Mesendoderm (in vitro differentiated cells): ENCODE measurements around the gene MUC6.

Experiments used
- DNase-seq: peaks from one replicate; pipeline ENCODE4 v3.0.0; 2013
- H2AK5ac ChIP-seq: 2 replicates; pipeline ENCODE4 v1.6.1; 2013; ENCODE audit warnings: low read length, inconsistent platforms
- H2BK120ac ChIP-seq: 2 replicates; pipeline ENCODE4 v1.6.1; 2013; ENCODE audit warnings: low read depth, mild to moderate bottlenecking, low read length, moderate library complexity, mixed read lengths
- H2BK15ac ChIP-seq: replicated peaks from 2 replicates; pipeline ENCODE4 v1.6.1; 2013; ENCODE audit warnings: low read depth, mild to moderate bottlenecking, moderate library complexity
- H2BK5ac ChIP-seq: 2 replicates; pipeline ENCODE4 v1.6.1; 2013; ENCODE audit warnings: low read length, inconsistent platforms
- H3K18ac ChIP-seq: 2 replicates; pipeline ENCODE4 v1.6.1; 2013; ENCODE audit warnings: mild to moderate bottlenecking, low read length, mixed read lengths
- H3K23ac ChIP-seq: one replicate; pipeline ENCODE4 v1.6.1; 2013; ENCODE audit warnings: low read length
- H3K27ac ChIP-seq: 2 replicates; pipeline ENCODE4 v1.5.1; 2013; ENCODE audit warnings: low read depth, mild to moderate bottlenecking, inconsistent platforms, low read length, moderate library complexity
- H3K27me3 ChIP-seq: 2 replicates; pipeline ENCODE4 v1.6.1; 2013; ENCODE audit warnings: low read length, control low read depth, mild to moderate bottlenecking, inconsistent platforms; ENCODE audit not compliant: insufficient read depth, poor library complexity
- H3K36me3 ChIP-seq: 2 replicates; pipeline ENCODE4 v1.6.1; 2013; ENCODE audit warnings: low read length, inconsistent platforms; ENCODE audit not compliant: control insufficient read depth, insufficient read depth
- H3K4ac ChIP-seq: one replicate; pipeline ENCODE4 v1.6.1; 2013; ENCODE audit warnings: low read depth, mild to moderate bottlenecking, low read length, moderate library complexity
- H3K4me1 ChIP-seq: 2 replicates; pipeline ENCODE4 v1.6.1; 2013; ENCODE audit warnings: low read depth, low read length, inconsistent platforms; ENCODE audit not compliant: control insufficient read depth
- H3K4me2 ChIP-seq: 2 replicates; pipeline ENCODE4 v1.6.1; 2013; ENCODE audit warnings: low read length
- H3K4me3 ChIP-seq: 2 replicates; pipeline ENCODE4 v1.5.1; 2013; ENCODE audit warnings: mild to moderate bottlenecking, low read length
- H3K56ac ChIP-seq: one replicate; pipeline ENCODE4 v1.6.1; 2013; ENCODE audit warnings: low read length
- H3K79me1 ChIP-seq: 2 replicates; pipeline ENCODE4 v1.6.1; 2013; ENCODE audit warnings: low read length, inconsistent platforms
- H3K79me2 ChIP-seq: 2 replicates; pipeline ENCODE4 v1.6.1; 2013; ENCODE audit warnings: mild to moderate bottlenecking, low read length; ENCODE audit not compliant: control insufficient read depth, insufficient read depth
- H3K9ac ChIP-seq: 2 replicates; pipeline ENCODE4 v1.6.1; 2013; ENCODE audit warnings: low read length, inconsistent platforms
- H4K5ac ChIP-seq: one replicate; pipeline ENCODE4 v1.6.1; 2013; ENCODE audit warnings: low read length
- H4K8ac ChIP-seq: one replicate; pipeline ENCODE4 v1.6.1; 2013; ENCODE audit warnings: low read depth, mild to moderate bottlenecking, control low read depth, low read length, moderate library complexity
- WGBS: extraction: QIAGEN DNeasy Blood & Tissue Kit; methylation state at CpG from one replicate; pipeline ENCODE4 v1.1.7; 2013; ENCODE audit warnings: low lambda C conversion rate, missing lambda C conversion rate; ENCODE audit not compliant: insufficient coverage; ENCODE audit errors: extremely low coverage; 5-methylcytosine and 5-hydroxymethylcytosine counted together

MUC6 gene

GRCh38 chr11:1050581-1051355, 14.2 kb upstream of the MUC6 start:
- Histone ChIP-seq H3K79me2 (no peaks in the 10 kb centered on the region), H4K8ac (no peak overlapping the region), H3K4me3 (no peak overlapping the region), H2BK15ac (no peak overlapping the region), H3K79me1 (no peaks in the 10 kb centered on the region), H3K9ac (no peak overlapping the region), H3K4me2 (no peak overlapping the region), H2BK120ac (no peak overlapping the region), H2AK5ac (no peak overlapping the region), H4K5ac (no peak overlapping the region), H3K56ac (peak overlapping the region; percentile 49), H3K18ac (no peak overlapping the region), H3K27ac (no peak overlapping the region), H3K23ac (no peak overlapping the region), H3K4ac (no peak overlapping the region), H3K4me1 (no peaks in the 10 kb centered on the region), H3K36me3 (no peaks in the 10 kb centered on the region), H3K27me3 (no peaks in the 10 kb centered on the region), H2BK5ac (no peak overlapping the region)
- no CpG with 5 or more reads among the region's 39 CpGs for WGBS
- peak; percentile 69 for DNase-seq

- Histone ChIP-seq H2BK120ac (no peak overlapping the region), H2BK5ac (no peak overlapping the region), H3K56ac (no peak overlapping the region), H3K27ac (no peak overlapping the region), H3K79me2 (no peaks in the 10 kb centered on the region), H3K4me1 (no peaks in the 10 kb centered on the region), H3K23ac (no peak overlapping the region), H3K4me2 (no peak overlapping the region), H4K8ac (no peak overlapping the region), H4K5ac (no peak overlapping the region), H3K18ac (no peak overlapping the region), H2BK15ac (no peak overlapping the region), H3K27me3 (no peaks in the 10 kb centered on the region), H3K79me1 (no peaks in the 10 kb centered on the region), H3K4ac (no peak overlapping the region), H2AK5ac (no peak overlapping the region), H3K4me3 (no peak overlapping the region), H3K36me3 (no peaks in the 10 kb centered on the region), H3K9ac (no peak overlapping the region)
- no CpG with 5 or more reads among the region's 18 CpGs for WGBS
- DNase-seq, result no peak
Observed at GRCh38 chr11:1049911-1050580, 13.5 kb upstream of the MUC6 start.

GRCh38 chr11:1049431-1049891, 12.9 kb upstream of the MUC6 start:
- DNase-seq, result no peak
- no CpG with 5 or more reads among the region's 13 CpGs for WGBS

GRCh38 chr11:1049071-1049405, 12.5 kb upstream of the MUC6 start:
- no peak overlapping the region for H3K4me3 ChIP-seq
- no peak overlapping the region for H3K23ac ChIP-seq
- H3K79me2 ChIP-seq, result no peaks in the 10 kb centered on the region
- no peaks in the 10 kb centered on the region for H3K79me1 ChIP-seq
- H4K5ac ChIP-seq, result no peak overlapping the region
- H3K27me3 ChIP-seq, result no peaks in the 10 kb centered on the region
- no peak overlapping the region for H2BK15ac ChIP-seq
- WGBS, result no CpG with 5 or more reads among the region's 6 CpGs
- no peak overlapping the region for H3K56ac ChIP-seq
- no peak overlapping the region for H3K9ac ChIP-seq
- H3K36me3 ChIP-seq, result no peaks in the 10 kb centered on the region
- H2BK120ac ChIP-seq, result no peak overlapping the region
- no peak overlapping the region for H2BK5ac ChIP-seq
- H3K18ac ChIP-seq, result no peak overlapping the region
- no peak overlapping the region for H3K27ac ChIP-seq
- no peak for DNase-seq
- H3K4me2 ChIP-seq, result no peak overlapping the region
- no peak overlapping the region for H3K4ac ChIP-seq
- no peak overlapping the region for H2AK5ac ChIP-seq
- H3K4me1 ChIP-seq, result no peaks in the 10 kb centered on the region
- no peak overlapping the region for H4K8ac ChIP-seq

More at GRCh38 chr11:1049431-1049891, 12.9 kb upstream of the MUC6 start:
- Histone ChIP-seq H2BK15ac (no peak overlapping the region), H3K27me3 (no peaks in the 10 kb centered on the region), H3K79me2 (no peaks in the 10 kb centered on the region), H3K4ac (no peak overlapping the region), H3K9ac (no peak overlapping the region), H2AK5ac (no peak overlapping the region), H3K18ac (no peak overlapping the region), H2BK5ac (no peak overlapping the region), H3K4me3 (no peak overlapping the region), H3K4me2 (no peak overlapping the region), H4K5ac (no peak overlapping the region), H3K27ac (no peak overlapping the region), H3K23ac (no peak overlapping the region), H3K36me3 (no peaks in the 10 kb centered on the region), H3K79me1 (no peaks in the 10 kb centered on the region), H3K4me1 (no peaks in the 10 kb centered on the region), H3K56ac (no peak overlapping the region), H2BK120ac (no peak overlapping the region), H4K8ac (no peak overlapping the region)

GRCh38 chr11:1048375-1049070, 12.0 kb upstream of the MUC6 start:
- Histone ChIP-seq H3K36me3 (no peaks in the 10 kb centered on the region), H3K9ac (no peak overlapping the region), H3K27ac (no peak overlapping the region), H3K79me1 (no peaks in the 10 kb centered on the region), H3K4me1 (no peaks in the 10 kb centered on the region), H4K5ac (no peak overlapping the region), H4K8ac (no peak overlapping the region), H3K4ac (no peak overlapping the region), H3K27me3 (no peaks in the 10 kb centered on the region), H3K4me2 (no peak overlapping the region), H3K79me2 (no peaks in the 10 kb centered on the region), H2BK5ac (no peak overlapping the region), H3K4me3 (no peak overlapping the region), H3K18ac (no peak overlapping the region), H2BK15ac (no peak overlapping the region), H3K23ac (no peak overlapping the region), H3K56ac (no peak overlapping the region), H2BK120ac (no peak overlapping the region), H2AK5ac (no peak overlapping the region)
- no peak for DNase-seq
- WGBS, result no CpG with 5 or more reads among the region's 25 CpGs
